CD4-positive, CD25-positive, alpha-beta regulatory T cell (primary cell): ENCODE results near the gene TOR1A. TPM values are rescaled to one million over a fixed set of nuclear protein-coding genes. Genes with fewer than 3 reads are reported as not detected.
A peak's percentile ranks its signal among the peaks of the same experiment; 100 is the strongest.
"Not testable (repeated sequence)": the region's sequence is repeated elsewhere in the genome, so short reads cannot be mapped to it uniquely, and the experiment has no call there.

ENCODE experiments used
- ATAC-seq, 2 donors: fragments of 150-1000 bp; cut with Tn5 transposase; one replicate each; pipeline ENCODE4 v1.10.0; 2021; ENCODE audit warnings: low read depth in 2 of 2, moderate number of reproducible peaks in 2 of 2, moderate library complexity in 1 of 2
- DNase-seq, 3 donors: peaks; one replicate each; pipeline versions ENCODE4 v3.0.0 to v3.0.0-alpha.2; 2012 to 2022; ENCODE audit warnings: mixed read lengths in 1 of 3
- H3K27ac ChIP-seq: one replicate; pipeline ENCODE4 v1.7.0; 2013; ENCODE audit warnings: mild to moderate bottlenecking, low read length; ENCODE audit not compliant: insufficient read depth, poor library complexity, severe bottlenecking
- H3K27me3 ChIP-seq: one replicate; pipeline ENCODE4 v1.7.0; 2013; ENCODE audit warnings: low read length; ENCODE audit not compliant: control insufficient read depth, insufficient read depth
- H3K36me3 ChIP-seq: one replicate; pipeline ENCODE4 v1.7.0; 2013; ENCODE audit warnings: mild to moderate bottlenecking, low read length, moderate library complexity; ENCODE audit not compliant: control insufficient read depth, insufficient read depth
- H3K4me1 ChIP-seq: 2 replicates; pipeline ENCODE4 v1.7.0; 2013; ENCODE audit warnings: mild to moderate bottlenecking, low read length; ENCODE audit not compliant: insufficient read depth, control insufficient read depth, poor library complexity, severe bottlenecking
- H3K4me3 ChIP-seq: one replicate; pipeline ENCODE4 v1.7.0; 2013; ENCODE audit warnings: low read depth, mild to moderate bottlenecking, low read length, moderate library complexity
- H3K9me3 ChIP-seq, 2 experiments: 1 replicate in 1 of 2; 2 replicates in 1 of 2; pipeline ENCODE4 v1.7.0; 2013; ENCODE audit warnings: low read length in 2 of 2, mild to moderate bottlenecking in 1 of 2, moderate library complexity in 1 of 2; ENCODE audit not compliant: control insufficient read depth in 2 of 2
- H3K27ac Mint-ChIP-seq, 3 donors: one replicate each; pipeline ENCODE4 v1.8.0; 2020 to 2022; ENCODE audit warnings: mild to moderate bottlenecking in 3 of 3, mixed read lengths in 3 of 3, moderate library complexity in 2 of 3
- H3K27me3 Mint-ChIP-seq: one replicate; pipeline ENCODE4 v1.8.0; 2022; ENCODE audit warnings: mild to moderate bottlenecking, mixed read lengths
- H3K36me3 Mint-ChIP-seq: one replicate; pipeline ENCODE4 v1.8.0; 2020; ENCODE audit warnings: mixed read lengths
- H3K4me1 Mint-ChIP-seq, 4 donors: one replicate each; pipeline ENCODE4 v1.8.0; 2020 to 2022; ENCODE audit warnings: mixed read lengths in 4 of 4, mild to moderate bottlenecking in 1 of 4
- H3K4me3 Mint-ChIP-seq, 4 donors: one replicate each; pipeline ENCODE4 v1.8.0; 2020 to 2022; ENCODE audit warnings: mild to moderate bottlenecking in 4 of 4, mixed read lengths in 4 of 4, moderate library complexity in 3 of 4
- H3K9me3 Mint-ChIP-seq, 7 donors: one replicate each; pipeline ENCODE4 v1.8.0; 2020 to 2022; ENCODE audit warnings: mixed read lengths in 7 of 7, mild to moderate bottlenecking in 3 of 7, moderate library complexity in 2 of 7
- polyA plus RNA-seq, 4 donors: library from polyadenylated mRNA; unstranded; fragments of 300-500 nt; fragmentation: Illumina TruSeq; gene quantifications; one replicate each; pipeline ENCODE4 v1.2.3, GENCODE V29; 2021
- total RNA-seq: library from RNA; stranded (reverse); gene quantifications from one replicate; pipeline ENCODE4 v1.2.3, GENCODE V29; 2022

TOR1A gene
- total and polyA plus RNA-seq, 5 donors from 2014 or later = 19.3 to 72.7 (median 66.9) TPM

- no peak overlapping the region for H3K27ac ChIP-seq
- H3K9me3 ChIP-seq = no peaks in the 10 kb centered on the region
- no peak overlapping the region for H3K4me3 Mint-ChIP-seq
- peaks cover 3% of the 10 kb centered on the region for H3K4me1 ChIP-seq
- peaks cover 0 to 5% (median 2%) of the 10 kb centered on the region in 4 donors for H3K4me1 Mint-ChIP-seq
- no peak overlapping the region for H3K27ac Mint-ChIP-seq
- no peak overlapping the region for H3K4me3 ChIP-seq
- no peaks in the 10 kb centered on the region for H3K9me3 Mint-ChIP-seq
- no peaks in the 10 kb centered on the region for H3K36me3 Mint-ChIP-seq
- H3K27me3 Mint-ChIP-seq = peaks cover 24% of the 10 kb centered on the region
- no peaks in the 10 kb centered on the region for H3K36me3 ChIP-seq
- ATAC-seq (no peak), DNase-seq (no peak)
- no peaks in the 10 kb centered on the region for H3K27me3 ChIP-seq
Measured at GRCh38 chr9:129776566-129776937, 47.4 kb downstream of the TOR1A start.

- H3K27ac ChIP-seq, H3K4me3 ChIP-seq, H3K4me1 ChIP-seq, ATAC-seq, H3K27me3 ChIP-seq, H3K4me3 Mint-ChIP-seq, H3K9me3 Mint-ChIP-seq, H3K27ac Mint-ChIP-seq, H3K36me3 Mint-ChIP-seq, DNase-seq, H3K4me1 Mint-ChIP-seq, H3K9me3 ChIP-seq, H3K36me3 ChIP-seq: not testable (repeated sequence)
- peaks cover 24% of the 10 kb centered on the region for H3K27me3 Mint-ChIP-seq
Measured at GRCh38 chr9:129776096-129776495, 47.8 kb downstream of the TOR1A start.

- Histone ChIP-seq H3K27me3 (no peaks in the 10 kb centered on the region), H3K36me3 (no peaks in the 10 kb centered on the region), H3K4me1 (peaks cover 3% of the 10 kb centered on the region), H3K27ac (no peak overlapping the region), H3K9me3 (no peaks in the 10 kb centered on the region), H3K4me3 (no peak overlapping the region)
- Mint-ChIP-seq H3K9me3 (no peaks in the 10 kb centered on the region), H3K27ac (no peak overlapping the region), H3K36me3 (no peaks in the 10 kb centered on the region), H3K4me3 (no peak overlapping the region), H3K27me3 (peaks cover 24% of the 10 kb centered on the region), H3K4me1 (peaks cover 0 to 5% (median 2%) of the 10 kb centered on the region in 4 donors)
- no peak for ATAC-seq
- no peak for DNase-seq
Measured at GRCh38 chr9:129775448-129775798, 48.5 kb downstream of the TOR1A start.

GRCh38 chr9:129774791-129775447 lies 49.0 kb downstream of the TOR1A start:
- H3K4me3 ChIP-seq = no peak overlapping the region
- no peaks in the 10 kb centered on the region for H3K36me3 ChIP-seq
- Mint-ChIP-seq H3K36me3 (no peaks in the 10 kb centered on the region), H3K9me3 (no peaks in the 10 kb centered on the region), H3K4me3 (no peak overlapping the region), H3K27me3 (peaks cover 24% of the 10 kb centered on the region), H3K27ac (no peak overlapping the region), H3K4me1 (peaks cover 0 to 5% (median 2%) of the 10 kb centered on the region in 4 donors)
- H3K27ac ChIP-seq = no peak overlapping the region
- no peaks in the 10 kb centered on the region for H3K9me3 ChIP-seq
- H3K4me1 ChIP-seq = peaks cover 3% of the 10 kb centered on the region
- H3K27me3 ChIP-seq = no peaks in the 10 kb centered on the region
- no peak for DNase-seq
- no peak for ATAC-seq

DNA sequence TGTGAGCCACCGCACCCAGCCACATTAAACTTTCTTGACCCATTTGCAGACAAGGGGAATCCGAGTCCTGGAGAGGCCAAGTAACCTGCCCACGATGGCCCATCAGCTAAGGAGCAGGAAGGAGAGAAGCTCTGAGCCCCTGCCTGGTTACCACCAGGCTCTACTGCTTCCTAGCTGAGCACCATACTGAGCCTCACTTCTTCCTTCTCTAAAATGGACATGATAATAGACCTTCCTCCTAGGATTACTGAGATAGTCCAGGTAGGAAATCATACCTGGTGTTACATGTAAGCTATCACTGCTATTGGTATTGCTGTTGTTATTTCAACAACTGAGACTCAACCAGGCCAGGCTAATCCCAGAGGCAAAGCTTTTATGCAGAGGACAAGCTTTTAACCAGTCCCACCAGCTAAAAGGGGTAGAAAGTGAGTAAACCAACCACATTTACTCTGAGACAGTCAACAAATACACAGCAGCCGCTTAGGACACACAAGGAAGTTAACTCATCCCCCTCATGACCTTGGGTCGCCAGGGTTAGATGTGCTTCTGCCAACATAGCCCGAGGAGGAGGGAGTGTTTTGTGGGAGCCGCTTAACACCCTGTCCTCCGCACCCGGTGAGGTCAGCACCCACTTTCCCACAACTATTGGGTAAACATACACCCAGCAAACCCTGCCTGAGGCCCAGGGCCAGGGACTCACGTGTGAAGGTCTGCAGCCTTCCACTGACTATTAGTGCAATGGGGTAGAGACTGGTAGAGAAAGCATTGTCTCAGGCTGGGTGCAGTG lies 50.5 kb downstream of the TOR1A start:
- Histone ChIP-seq H3K27ac (no peak overlapping the region), H3K27me3 (no peaks in the 10 kb centered on the region), H3K4me3 (no peak overlapping the region), H3K36me3 (no peaks in the 10 kb centered on the region), H3K4me1 (peaks cover 3% of the 10 kb centered on the region), H3K9me3 (no peaks in the 10 kb centered on the region)
- no peaks in the 10 kb centered on the region for H3K36me3 Mint-ChIP-seq
- no peak overlapping the region for H3K4me3 Mint-ChIP-seq
- ATAC-seq = peak in 1 of 2 donors; percentile 34
- H3K9me3 Mint-ChIP-seq = no peaks in the 10 kb centered on the region
- peaks cover 18% of the 10 kb centered on the region for H3K27me3 Mint-ChIP-seq
- no peak overlapping the region for H3K27ac Mint-ChIP-seq
- peaks cover 0 to 5% (median 2%) of the 10 kb centered on the region in 4 donors for H3K4me1 Mint-ChIP-seq
- no peak for DNase-seq

DNA sequence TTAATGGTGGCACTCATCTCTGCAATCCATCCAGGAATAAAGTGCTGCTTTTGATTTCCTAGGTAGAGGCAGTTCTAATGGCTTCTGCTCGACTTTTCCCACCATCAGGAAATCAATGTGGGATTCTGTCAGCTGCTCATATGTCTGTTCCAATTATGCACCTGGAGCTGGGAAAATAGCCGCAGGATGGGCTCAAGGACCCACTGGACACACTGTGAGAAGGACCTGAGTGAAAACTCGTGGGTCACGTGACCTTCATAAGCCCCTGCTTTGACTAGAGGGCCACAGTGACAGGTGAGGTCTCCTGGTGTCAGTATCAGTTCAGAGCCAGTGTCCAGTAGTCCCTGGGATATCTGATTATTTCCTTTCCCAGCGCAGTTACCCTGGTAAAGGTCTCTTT lies 53.2 kb downstream of the TOR1A start:
- Histone ChIP-seq H3K27ac (no peak overlapping the region), H3K9me3 (no peaks in the 10 kb centered on the region), H3K36me3 (no peaks in the 10 kb centered on the region), H3K4me1 (no peaks in the 10 kb centered on the region), H3K27me3 (no peaks in the 10 kb centered on the region), H3K4me3 (no peak overlapping the region)
- Mint-ChIP-seq H3K27ac (no peak overlapping the region), H3K9me3 (no peaks in the 10 kb centered on the region), H3K4me3 (no peak overlapping the region), H3K4me1 (no peaks in the 10 kb centered on the region), H3K36me3 (no peaks in the 10 kb centered on the region), H3K27me3 (peaks cover 11% of the 10 kb centered on the region)
- ATAC-seq = no peak
- no peak for DNase-seq

- Histone ChIP-seq H3K4me1 (no peaks in the 10 kb centered on the region), H3K27me3 (no peaks in the 10 kb centered on the region), H3K9me3 (no peaks in the 10 kb centered on the region), H3K36me3 (no peaks in the 10 kb centered on the region), H3K4me3 (no peak overlapping the region), H3K27ac (no peak overlapping the region)
- DNase-seq = no peak
- ATAC-seq = no peak
- Mint-ChIP-seq H3K4me1 (no peaks in the 10 kb centered on the region), H3K27ac (no peak overlapping the region), H3K36me3 (no peaks in the 10 kb centered on the region), H3K4me3 (no peak overlapping the region), H3K9me3 (no peaks in the 10 kb centered on the region), H3K27me3 (peaks cover 17% of the 10 kb centered on the region)
Measured at GRCh38 chr9:129769669-129770068, 54.3 kb downstream of the TOR1A start.

GRCh38 chr9:129768486-129768885 lies 55.5 kb downstream of the TOR1A start:
- Histone ChIP-seq H3K27me3 (no peaks in the 10 kb centered on the region), H3K4me3 (no peak overlapping the region), H3K36me3 (no peaks in the 10 kb centered on the region), H3K9me3 (no peaks in the 10 kb centered on the region), H3K4me1 (no peaks in the 10 kb centered on the region), H3K27ac (no peak overlapping the region)
- Mint-ChIP-seq H3K36me3 (no peaks in the 10 kb centered on the region), H3K4me1 (no peaks in the 10 kb centered on the region), H3K4me3 (no peak overlapping the region), H3K27ac (no peak overlapping the region), H3K9me3 (no peaks in the 10 kb centered on the region), H3K27me3 (peaks cover 11% of the 10 kb centered on the region)
- DNase-seq = no peak
- no peak for ATAC-seq
